HEK293T (cell line): Measurements from ENCODE around the gene SAMD4B.
"Not testable (repeated sequence)": the region's sequence is repeated elsewhere in the genome, so short reads cannot be mapped to it uniquely, and the experiment has no call there.

Experiments
- ARNT ChIP-seq: fragments of 450-650 bp; IDR thresholded peaks from 2 replicates; pipeline ENCODE4 v1.6.1; 2017; ENCODE audit warnings: mild to moderate bottlenecking
- BHLHE40 ChIP-seq: fragments of 450-650 bp; IDR thresholded peaks from 2 replicates; pipeline ENCODE4 v1.6.1; 2016; ENCODE audit warnings: mild to moderate bottlenecking, moderate library complexity, borderline replicate concordance
- ELF4 ChIP-seq: fragments of 450-650 bp; IDR thresholded peaks from 2 replicates; pipeline ENCODE4 v1.6.1; 2017; ENCODE audit warnings: antibody characterized with exemption
- FOXA1 ChIP-seq: fragments of 450-650 bp; IDR thresholded peaks from 2 replicates; pipeline ENCODE4 v1.6.1; 2016; ENCODE audit warnings: mild to moderate bottlenecking
- FOXM1 ChIP-seq: fragments of 450-650 bp; IDR thresholded peaks from 2 replicates; pipeline ENCODE4 v1.6.1; 2017; ENCODE audit warnings: mild to moderate bottlenecking, borderline replicate concordance
- L3MBTL2 ChIP-seq: fragments of 450-650 bp; conservative IDR thresholded peaks from 2 replicates; pipeline ENCODE4 v1.6.1; 2016; ENCODE audit warnings: mild to moderate bottlenecking
- SP1 ChIP-seq: fragments of 450-650 bp; IDR thresholded peaks from 2 replicates; pipeline ENCODE4 v1.6.1; 2017
- SUZ12 ChIP-seq: fragments of 450-650 bp; IDR thresholded peaks from 2 replicates; pipeline ENCODE4 v1.6.1; 2016; ENCODE audit warnings: mild to moderate bottlenecking

DNA sequence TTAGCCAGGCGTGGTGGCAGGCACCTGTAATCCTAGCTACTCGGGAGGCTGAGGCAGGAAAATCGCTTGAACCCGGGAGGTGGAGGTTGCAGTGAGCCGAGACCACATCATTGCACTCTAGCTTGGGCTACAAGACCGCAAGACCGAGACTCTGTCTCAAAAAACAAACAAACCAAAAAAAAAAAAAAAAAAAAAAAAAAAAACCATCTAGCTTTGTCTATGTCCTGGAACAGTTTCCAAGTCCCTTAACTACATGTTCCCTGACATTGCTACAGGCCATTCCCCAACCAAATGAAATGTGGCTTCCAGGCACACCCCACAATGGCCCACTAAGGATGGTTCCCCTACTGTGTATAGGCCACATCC, 32.9 kb upstream of the SAMD4B start:
- TF ChIP-seq ARNT, FOXM1, L3MBTL2, SP1, ELF4, BHLHE40, SUZ12, FOXA1: not testable (repeated sequence)
